HG03060 (cell line): ENCODE results near the gene ZNF578.
"Not testable (repeated sequence)": the region's sequence is repeated elsewhere in the genome, so short reads cannot be mapped to it uniquely, and the experiment has no call there.

Experiments
- ATAC-seq: cut with Tn5 transposase; IDR thresholded peaks from one replicate; pipeline ENCODE4 v1.9.1; 2021; ENCODE audit warnings: low read depth, moderate number of reproducible peaks; ENCODE audit not compliant: unreplicated experiment

ZNF578 gene

GRCh38 chr19:52507266-52507665 lies 53.9 kb downstream of the ZNF578 start:
- no peak for ATAC-seq

- ATAC-seq = no peak
These were observed 62.8 kb downstream of the ZNF578 start for GRCh38 chr19:52516191-52516590.

- ATAC-seq = no peak
These were observed 65.3 kb downstream of the ZNF578 start for GRCh38 chr19:52518646-52519045.

GRCh38 chr19:52519175-52519574 lies 65.8 kb downstream of the ZNF578 start:
- ATAC-seq = not testable (repeated sequence)

GRCh38 chr19:52520013-52520412 lies 66.7 kb downstream of the ZNF578 start:
- no peak for ATAC-seq

GRCh38 chr19:52522551-52522950 lies 69.2 kb downstream of the ZNF578 start:
- ATAC-seq = no peak

GRCh38 chr19:52524086-52524485 lies 70.7 kb downstream of the ZNF578 start:
- ATAC-seq = no peak

- ATAC-seq = peak; percentile 49
These were observed 74.0 kb downstream of the ZNF578 start, which contains the start of gene ZNF808 for GRCh38 chr19:52527134-52527955. Gene ZNF808 (plus strand): TSS chr19:52527668. CDS start chr19:52543285, 15,617 bp downstream.

- ATAC-seq = no peak
These were observed 74.6 kb downstream of the ZNF578 start for GRCh38 chr19:52527956-52528351.

- ATAC-seq = no peak
These were observed 79.1 kb downstream of the ZNF578 start for GRCh38 chr19:52532480-52532879.

GRCh38 chr19:52533901-52534300 lies 80.5 kb downstream of the ZNF578 start:
- no peak for ATAC-seq

GRCh38 chr19:52535385-52535770 lies 82.0 kb downstream of the ZNF578 start:
- ATAC-seq = not testable (repeated sequence)

- ATAC-seq = no peak
These were observed 82.6 kb downstream of the ZNF578 start for GRCh38 chr19:52535771-52536447.

GRCh38 chr19:52536448-52536800 lies 83.1 kb downstream of the ZNF578 start:
- no peak for ATAC-seq

GRCh38 chr19:52538815-52539214 lies 85.5 kb downstream of the ZNF578 start:
- ATAC-seq = not testable (repeated sequence)

- ATAC-seq = not testable (repeated sequence)
These were observed 87.8 kb downstream of the ZNF578 start for GRCh38 chr19:52541176-52541575.

GRCh38 chr19:52541608-52542007 lies 88.3 kb downstream of the ZNF578 start:
- ATAC-seq = no peak

- ATAC-seq = not testable (repeated sequence)
These were observed 89.2 kb downstream of the ZNF578 start for GRCh38 chr19:52542541-52542940.

- ATAC-seq = no peak
These were observed 89.8 kb downstream of the ZNF578 start for GRCh38 chr19:52542984-52543664.

- no peak for ATAC-seq
These were observed 101.0 kb downstream of the ZNF578 start for GRCh38 chr19:52554216-52554971.
